ENCODE data around the gene OIP5. TPM values are rescaled to one million over a fixed set of nuclear protein-coding genes. Genes with fewer than 3 reads are reported as not detected.
A peak's percentile ranks its signal among the peaks of the same experiment; 100 is the strongest.

The OIP5 gene
- polyA plus RNA-seq, 1 donor (not counting 4 experiments of a cell fraction or from before 2014, with no cell fraction given) = 9.8 TPM

DNA sequence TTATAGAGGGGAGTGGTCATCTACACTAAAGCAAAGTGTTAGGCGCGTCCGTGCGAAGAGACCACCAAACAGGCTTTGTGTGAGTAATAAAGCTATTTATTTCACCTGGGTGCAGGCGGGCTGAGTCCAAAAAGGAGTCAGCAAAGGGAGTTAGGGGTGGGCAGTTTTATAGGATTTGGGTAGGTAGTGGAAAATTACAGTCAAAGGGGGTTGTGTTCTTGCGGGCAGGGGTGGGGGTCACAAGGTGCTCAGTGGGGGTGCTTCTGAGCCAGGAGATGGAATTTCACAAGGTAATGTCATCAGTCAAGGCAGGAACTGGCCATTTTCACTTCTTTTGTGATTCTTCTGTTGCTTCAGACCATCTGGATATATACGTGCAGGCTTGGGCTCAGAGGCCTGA is 47.1 kb downstream of the OIP5 start:
- Histone ChIP-seq H3K79me2 (ENCODE audit: control insufficient read depth, insufficient read depth, low read length) (peaks cover 42% of the 10 kb centered on the region), H3K27me3 (ENCODE audit: control insufficient read depth, extremely low read depth, insufficient read depth, low read length) (no peaks in the 10 kb centered on the region), H3K36me3 (ENCODE audit: control insufficient read depth in 2 of 2, extremely low read depth in 1 of 2, insufficient read depth in 2 of 2, low read length in 2 of 2) (peaks cover 6 to 29% of the 10 kb centered on the region in 2 experiments), H3K9ac (ENCODE audit: control insufficient read depth, extremely low read depth, insufficient read depth, low read length) (peak overlapping the region; percentile 90), H4K20me1 (ENCODE audit: control insufficient read depth, extremely low read depth, insufficient read depth, low read length) (no peaks in the 10 kb centered on the region), H2AFZ (ENCODE audit: control insufficient read depth, low read length) (no peak overlapping the region), H3K4me2 (ENCODE audit: control insufficient read depth, extremely low read depth, insufficient read depth, low read depth, low read length) (peak overlapping the region; percentile 79), H3K27ac (ENCODE audit: control insufficient read depth, insufficient read depth, low read length) (peak overlapping the region; percentile 82), H3K9me1 (ENCODE audit: control insufficient read depth, extremely low read depth, insufficient read depth, low read length) (no peaks in the 10 kb centered on the region), H3K4me3 (ENCODE audit: control insufficient read depth in 2 of 3, extremely low read depth in 1 of 3, insufficient read depth in 2 of 3, low read depth in 1 of 3, low read length in 3 of 3) (peak overlapping the region; percentile 85 to 97 (median 89)), H3K4me1 (ENCODE audit: control insufficient read depth, extremely low read depth, insufficient read depth, low read length) (peaks cover 15% of the 10 kb centered on the region), H3K9me3 (ENCODE audit: control insufficient read depth, low read depth, low read length) (no peaks in the 10 kb centered on the region)
- no peak for TF ChIP-seq EZH2 (IDR thresholded peaks at IDR 0.05; ENCODE audit: low read length)
- TF ChIP-seq, protein P1, sequence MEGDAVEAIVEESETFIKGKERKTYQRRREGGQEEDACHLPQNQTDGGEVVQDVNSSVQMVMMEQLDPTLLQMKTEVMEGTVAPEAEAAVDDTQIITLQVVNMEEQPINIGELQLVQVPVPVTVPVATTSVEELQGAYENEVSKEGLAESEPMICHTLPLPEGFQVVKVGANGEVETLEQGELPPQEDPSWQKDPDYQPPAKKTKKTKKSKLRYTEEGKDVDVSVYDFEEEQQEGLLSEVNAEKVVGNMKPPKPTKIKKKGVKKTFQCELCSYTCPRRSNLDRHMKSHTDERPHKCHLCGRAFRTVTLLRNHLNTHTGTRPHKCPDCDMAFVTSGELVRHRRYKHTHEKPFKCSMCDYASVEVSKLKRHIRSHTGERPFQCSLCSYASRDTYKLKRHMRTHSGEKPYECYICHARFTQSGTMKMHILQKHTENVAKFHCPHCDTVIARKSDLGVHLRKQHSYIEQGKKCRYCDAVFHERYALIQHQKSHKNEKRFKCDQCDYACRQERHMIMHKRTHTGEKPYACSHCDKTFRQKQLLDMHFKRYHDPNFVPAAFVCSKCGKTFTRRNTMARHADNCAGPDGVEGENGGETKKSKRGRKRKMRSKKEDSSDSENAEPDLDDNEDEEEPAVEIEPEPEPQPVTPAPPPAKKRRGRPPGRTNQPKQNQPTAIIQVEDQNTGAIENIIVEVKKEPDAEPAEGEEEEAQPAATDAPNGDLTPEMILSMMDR (optimal IDR thresholded peaks at IDR 0.05 in 1 of 3, IDR thresholded peaks at IDR 0.05 in 1 of 3, conservative IDR thresholded peaks at IDR 0.05 in 1 of 3; ENCODE audit: extremely low read depth in 1 of 3, insufficient read depth in 2 of 3, low read length in 3 of 3) = no peak
- dilution Hi-C loops (cut with MboI; ENCODE audit: extremely low pct_ligation_motif_present, low sequenced_read_pairs) = no loop called here
- FAIRE-seq (no peak), DNase-seq (ENCODE audit: low read depth, low spot score) (no peak)

DNA sequence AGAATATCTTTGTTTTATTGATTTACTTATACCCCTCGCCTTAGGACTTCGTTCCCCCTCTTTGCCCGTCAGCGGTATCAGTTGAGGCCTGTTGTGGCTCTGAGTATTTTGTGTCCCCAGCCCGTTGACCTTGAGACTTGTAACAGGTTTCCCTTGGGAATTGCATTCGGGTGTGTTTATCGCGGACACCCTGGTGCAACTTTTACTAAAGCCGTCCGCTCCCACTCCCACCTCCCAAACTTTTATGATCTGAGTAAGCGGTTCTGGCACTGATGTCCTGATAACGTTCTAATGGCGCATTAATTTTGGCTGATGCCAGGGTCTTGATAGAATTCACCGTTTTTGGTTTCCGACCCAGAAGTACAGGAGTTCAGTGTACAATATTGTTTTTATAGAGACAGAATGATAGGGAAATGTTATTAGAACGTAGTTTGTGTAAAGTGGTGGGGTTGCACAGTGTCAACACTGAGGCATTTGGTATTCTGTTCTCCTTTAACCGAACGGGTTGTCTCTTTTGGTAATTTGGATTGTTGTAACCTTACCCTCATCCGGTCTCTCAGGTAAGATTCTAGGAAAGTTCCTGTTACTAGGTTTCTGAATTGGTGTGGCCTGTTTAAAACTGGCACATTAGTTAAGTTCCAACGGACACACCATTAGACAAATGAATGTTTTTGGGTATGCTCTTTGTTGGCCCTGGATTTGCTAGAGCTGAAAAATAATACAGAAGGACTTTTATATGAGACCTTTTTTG is 47.8 kb downstream of the OIP5 start:
- H3K79me2 ChIP-seq (ENCODE audit: control insufficient read depth, insufficient read depth, low read length) = peaks cover 42% of the 10 kb centered on the region
- peak overlapping the region; percentile 82 for H3K27ac ChIP-seq (ENCODE audit: control insufficient read depth, insufficient read depth, low read length)
- FAIRE-seq = no peak
- no peak for DNase-seq (ENCODE audit: low read depth, low spot score)
- peaks cover 15% of the 10 kb centered on the region for H3K4me1 ChIP-seq (ENCODE audit: control insufficient read depth, extremely low read depth, insufficient read depth, low read length)
- no peaks in the 10 kb centered on the region for H3K9me3 ChIP-seq (ENCODE audit: control insufficient read depth, low read depth, low read length)
- no peak for TF ChIP-seq EZH2 (IDR thresholded peaks at IDR 0.05; ENCODE audit: low read length)
- TF ChIP-seq, protein P1 (optimal IDR thresholded peaks at IDR 0.05 in 1 of 3, IDR thresholded peaks at IDR 0.05 in 1 of 3, conservative IDR thresholded peaks at IDR 0.05 in 1 of 3; ENCODE audit: extremely low read depth in 1 of 3, insufficient read depth in 2 of 3, low read length in 3 of 3) = no peak
- peak overlapping the region; percentile 79 for H3K4me2 ChIP-seq (ENCODE audit: control insufficient read depth, extremely low read depth, insufficient read depth, low read depth, low read length)
- H2AFZ ChIP-seq (ENCODE audit: control insufficient read depth, low read length) = peak overlapping the region; percentile 92
- no peaks in the 10 kb centered on the region for H4K20me1 ChIP-seq (ENCODE audit: control insufficient read depth, extremely low read depth, insufficient read depth, low read length)
- H3K36me3 ChIP-seq (ENCODE audit: control insufficient read depth in 2 of 2, extremely low read depth in 1 of 2, insufficient read depth in 2 of 2, low read length in 2 of 2) = peaks cover 11 to 33% of the 10 kb centered on the region in 2 experiments
- H3K4me3 ChIP-seq (ENCODE audit: control insufficient read depth in 2 of 3, extremely low read depth in 1 of 3, insufficient read depth in 2 of 3, low read depth in 1 of 3, low read length in 3 of 3) = peak overlapping the region; percentile 85 to 97 (median 89)
- H3K9me1 ChIP-seq (ENCODE audit: control insufficient read depth, extremely low read depth, insufficient read depth, low read length) = no peaks in the 10 kb centered on the region
- H3K9ac ChIP-seq (ENCODE audit: control insufficient read depth, extremely low read depth, insufficient read depth, low read length) = peak overlapping the region; percentile 90
- no peaks in the 10 kb centered on the region for H3K27me3 ChIP-seq (ENCODE audit: control insufficient read depth, extremely low read depth, insufficient read depth, low read length)
- dilution Hi-C loops (cut with MboI; ENCODE audit: extremely low pct_ligation_motif_present, low sequenced_read_pairs) = no loop called here

All from keratinocyte (primary cell).